H1 (cell line): Measurements from ENCODE around the gene ANKRD26. TPM values are rescaled to one million over a fixed set of nuclear protein-coding genes. Genes with fewer than 3 reads are reported as not detected.

Experiments
- CTCF ChIA-PET: fragments of 300-600 bp; sonication (Branson Sonifier 250); formaldehyde crosslinking; loops from one replicate; lab custom pipeline; 2021; ENCODE audit not compliant: partially characterized antibody; lab: Charles Lee
- POLR2A ChIA-PET: fragments of 300-600 bp; sonication (Branson Sonifier 250); formaldehyde crosslinking; loops from one replicate; lab custom pipeline; 2021; ENCODE audit warnings: inconsistent platforms; ENCODE audit not compliant: partially characterized antibody; lab: Charles Lee
- DNase-seq, 2 experiments: peaks; one replicate each; pipeline versions ENCODE4 v3.0.0 to v3.0.0-alpha.2; 2010 to 2022; ENCODE audit warnings: low spot score in 2 of 2, low read depth in 1 of 2, mixed read lengths in 1 of 2
- FAIRE-seq: peaks from 2 replicates; lab custom pipeline; 2011; peaks lifted over from hg19 to GRCh38; lab: Jason Lieb, UNC
- H2AFZ ChIP-seq: 2 replicates; pipeline ENCODE4 v1.8.1; 2012; ENCODE audit warnings: low read length, inconsistent platforms
- H2AK5ac ChIP-seq: 2 replicates; pipeline ENCODE4 v1.6.1; 2013; ENCODE audit warnings: low read depth, low read length
- H2BK120ac ChIP-seq: replicated peaks from 2 replicates; pipeline ENCODE3; 2013; ENCODE audit warnings: low read depth, low read length, inconsistent platforms
- H2BK12ac ChIP-seq: 2 replicates; pipeline ENCODE4 v1.6.1; 2013; ENCODE audit warnings: low read depth, low read length
- H2BK15ac ChIP-seq: 2 replicates; pipeline ENCODE4 v1.6.1; 2013; ENCODE audit warnings: low read length
- H2BK20ac ChIP-seq: 2 replicates; pipeline ENCODE4 v1.6.1; 2013; ENCODE audit warnings: low read length
- H2BK5ac ChIP-seq: 2 replicates; pipeline ENCODE4 v1.6.1; 2013; ENCODE audit warnings: low read depth, low read length
- H3K14ac ChIP-seq: 2 replicates; pipeline ENCODE4 v1.6.1; 2013; ENCODE audit warnings: inconsistent platforms; ENCODE audit not compliant: insufficient read length
- H3K18ac ChIP-seq: 2 replicates; pipeline ENCODE4 v1.6.1; 2013; ENCODE audit warnings: low read length; ENCODE audit errors: extremely low read depth
- H3K23ac ChIP-seq: 2 replicates; pipeline ENCODE4 v1.6.1; 2013; ENCODE audit warnings: inconsistent platforms; ENCODE audit not compliant: insufficient read length
- H3K23me2 ChIP-seq: 2 replicates; pipeline ENCODE4 v1.6.1; 2013; ENCODE audit warnings: low read depth, low read length
- H3K27ac ChIP-seq: 2 replicates; pipeline ENCODE4 v1.6.1; 2011; ENCODE audit warnings: low read depth, low read length, inconsistent platforms
- H3K27me3 ChIP-seq, 4 experiments: replicated peaks in 1 of 4; 1 replicate in 1 of 4; 2 replicates in 3 of 4; pipeline versions ENCODE4 v1.6.1 to v1.8.1; 2011 to 2013; ENCODE audit warnings: low read length in 3 of 4, mild to moderate bottlenecking in 3 of 4, inconsistent platforms in 2 of 4, mixed read lengths in 2 of 4, moderate library complexity in 1 of 4; ENCODE audit not compliant: control insufficient read depth in 3 of 4, insufficient read depth in 3 of 4; ENCODE audit errors: extremely low read depth in 1 of 4
- H3K36me3 ChIP-seq, 4 experiments: 2 replicates each; pipeline versions ENCODE4 v1.6.1 to v1.8.1; 2011 to 2013; ENCODE audit warnings: mild to moderate bottlenecking in 4 of 4, low read length in 3 of 4, moderate library complexity in 2 of 4, control low read depth in 1 of 4, inconsistent platforms in 1 of 4; ENCODE audit not compliant: insufficient read depth in 4 of 4, control insufficient read depth in 2 of 4
- H3K4ac ChIP-seq: replicated peaks from 2 replicates; pipeline ENCODE3; 2013; ENCODE audit warnings: low read length, low read depth, mixed read lengths, inconsistent platforms; ENCODE audit not compliant: insufficient read length
- H3K4me1 ChIP-seq, 4 experiments: replicated peaks in 1 of 4; 1 replicate in 1 of 4; 2 replicates in 3 of 4; pipeline versions ENCODE4 v1.6.1 to v1.8.1; 2011 to 2013; ENCODE audit warnings: low read length in 3 of 4, inconsistent platforms in 2 of 4, mixed read lengths in 1 of 4; ENCODE audit not compliant: insufficient read depth in 4 of 4, control insufficient read depth in 3 of 4
- H3K4me2 ChIP-seq, 2 experiments: 2 replicates each; pipeline versions ENCODE4 v1.6.1 to v1.8.1; 2011 to 2013; ENCODE audit warnings: low read depth in 2 of 2, low read length in 2 of 2, control low read depth in 1 of 2, inconsistent platforms in 1 of 2, mild to moderate bottlenecking in 1 of 2; ENCODE audit not compliant: insufficient read depth in 1 of 2
- H3K4me3 ChIP-seq, 4 experiments: fragments of 200-600, 300-600 bp in 1 of 4; sonication (generic), shearing (Covaris generic), sonication (Bioruptor Twin) in 1 of 4; 2 replicates each; pipeline versions ENCODE4 v1.5.1 to v1.8.1; 2011 to 2016; ENCODE audit warnings: low read length in 4 of 4, low read depth in 3 of 4, control low read depth in 2 of 4, inconsistent platforms in 2 of 4, mild to moderate bottlenecking in 2 of 4, mixed read lengths in 1 of 4, moderate library complexity in 1 of 4; ENCODE audit not compliant: insufficient read depth in 2 of 4; ENCODE audit errors: extremely low read depth in 1 of 4
- H3K56ac ChIP-seq: replicated peaks from 2 replicates; pipeline ENCODE3; 2013; ENCODE audit warnings: low read depth, mild to moderate bottlenecking, mixed read lengths, low read length, inconsistent platforms; ENCODE audit not compliant: insufficient read length
- H3K79me1 ChIP-seq: 2 replicates; pipeline ENCODE4 v1.6.1; 2013; ENCODE audit warnings: low read depth, low read length, control low read depth
- H3K79me2 ChIP-seq, 2 experiments: 2 replicates each; pipeline versions ENCODE4 v1.6.1 to v1.8.1; 2012 to 2013; ENCODE audit warnings: low read length in 2 of 2, mild to moderate bottlenecking in 2 of 2, inconsistent platforms in 1 of 2; ENCODE audit not compliant: insufficient read depth in 2 of 2, control insufficient read depth in 1 of 2
- H3K9ac ChIP-seq, 4 experiments: replicated peaks in 1 of 4; 1 replicate in 1 of 4; 2 replicates in 3 of 4; pipeline versions ENCODE4 v1.6.1 to v1.8.1; 2011 to 2013; ENCODE audit warnings: low read depth in 3 of 4, low read length in 3 of 4, control low read depth in 2 of 4, mild to moderate bottlenecking in 2 of 4, moderate library complexity in 2 of 4, inconsistent platforms in 1 of 4; ENCODE audit errors: extremely low read depth in 1 of 4
- H3K9me3 ChIP-seq, 2 experiments: 2 replicates each; pipeline versions ENCODE4 v1.6.1 to v1.8.1; 2012 to 2013; ENCODE audit warnings: mild to moderate bottlenecking in 2 of 2, moderate library complexity in 2 of 2, control low read depth in 1 of 2, inconsistent platforms in 1 of 2, low read depth in 1 of 2, low read length in 1 of 2, mixed read lengths in 1 of 2; ENCODE audit not compliant: insufficient read depth in 2 of 2
- H4K20me1 ChIP-seq, 2 experiments: replicated peaks in 1 of 2; 2 replicates each; pipeline versions ENCODE3 to v1.8.1; 2011 to 2013; ENCODE audit warnings: inconsistent platforms in 2 of 2, low read length in 2 of 2, mild to moderate bottlenecking in 1 of 2; ENCODE audit not compliant: insufficient read depth in 2 of 2, control insufficient read depth in 1 of 2
- H4K5ac ChIP-seq: 2 replicates; pipeline ENCODE4 v1.6.1; 2013; ENCODE audit warnings: low read length, low read depth, mixed read lengths, inconsistent platforms; ENCODE audit not compliant: insufficient read length
- H4K8ac ChIP-seq: 2 replicates; pipeline ENCODE4 v1.8.0; 2013; ENCODE audit warnings: mild to moderate bottlenecking, moderate library complexity, low read length, inconsistent platforms; ENCODE audit not compliant: insufficient read depth; ENCODE audit errors: extremely low read depth
- H4K91ac ChIP-seq: replicated peaks from 2 replicates; pipeline ENCODE3; 2013; ENCODE audit warnings: low read length, mixed read lengths, inconsistent platforms; ENCODE audit not compliant: insufficient read length
- BACH1 ChIP-seq: IDR thresholded peaks from 2 replicates; pipeline ENCODE4 v1.6.1; 2012; ENCODE audit warnings: low read length, improper control_type of control experiment
- CTBP2 ChIP-seq: IDR thresholded peaks from 2 replicates; pipeline ENCODE4 v1.7.0; 2011; ENCODE audit warnings: borderline replicate concordance, mild to moderate bottlenecking, moderate library complexity, mixed read lengths, low read length; ENCODE audit not compliant: insufficient read depth, insufficient read length
- GTF2F1 ChIP-seq: IDR thresholded peaks from 2 replicates; pipeline ENCODE4 v1.6.1; 2012; ENCODE audit warnings: low read depth, low read length, improper control_type of control experiment, borderline replicate concordance
- JUND ChIP-seq: IDR thresholded peaks from 2 replicates; pipeline ENCODE4 v1.6.1; 2011; ENCODE audit warnings: mild to moderate bottlenecking, improper control_type of control experiment, low read length
- SAP30 ChIP-seq: fragments of 300-600 bp; sonication (generic); IDR thresholded peaks from 2 replicates; pipeline ENCODE4 v1.7.1; 2012; ENCODE audit warnings: low read length, moderate library complexity, mild to moderate bottlenecking, inconsistent platforms; ENCODE audit not compliant: insufficient read depth, insufficient replicate concordance
- WGBS, 2 experiments: shearing (Covaris generic) in 1 of 2; methylation state at CpG; one replicate each; pipeline versions ENCODE4 v1.1.6 to v1.1.7; 2013 to 2015; ENCODE audit warnings: low lambda C conversion rate in 2 of 2, mixed read lengths in 2 of 2, inconsistent platforms in 1 of 2, low coverage in 1 of 2, missing lambda C conversion rate in 1 of 2; ENCODE audit not compliant: insufficient replicate concordance in 2 of 2, insufficient coverage in 1 of 2, insufficient read length in 1 of 2; ENCODE audit errors: extremely low coverage in 1 of 2, missing lambda C conversion rate in 1 of 2; 5-methylcytosine and 5-hydroxymethylcytosine counted together
- long read RNA-seq, 2 experiments: library from RNA in 1 of 2; library from capped mRNA in 1 of 2; stranded (forward); transcript quantifications; one replicate each; pipeline ENCODE4 v2.0.0, GENCODE V29; 2021; ENCODE audit warnings: inconsistent platforms in 1 of 2
- polyA minus RNA-seq, 3 experiments: library from RNA; depleted of rRNA, polyadenylated mRNA; stranded (reverse); fragments of >200 nt; gene quantifications; 1 replicate in 2 of 3; 2 replicates in 1 of 3; pipeline ENCODE4 v1.2.3, GENCODE V29; 2011
- polyA plus RNA-seq, 7 experiments: library from polyadenylated mRNA; depleted of rRNA in 3 of 7; stranded (reverse) in 5 of 7; unstranded in 2 of 7; fragments of >200 nt in 5 of 7; fragments of 200-250 nt in 2 of 7; gene quantifications; 1 replicate in 5 of 7; 2 replicates in 1 of 7; 4 replicates in 1 of 7; pipeline versions ENCODE4 v1.2.1 to v1.2.3, GENCODE V29; 2011 to 2013; ENCODE audit warnings: missing spikeins in 2 of 7, mixed read lengths in 2 of 7
- total RNA-seq: library from RNA; stranded (reverse); fragmentation: NEBNext Ultra II Directional; extraction: Animal tissue kit (Norgen Biotek cat#: 25700); gene quantifications from 2 replicates; pipeline ENCODE4 v1.2.1, GENCODE V29; 2021
- TF ChIP-seq, protein P1 (sequence below): IDR thresholded peaks from 2 replicates; pipeline ENCODE4 v1.6.1; 2011; ENCODE audit warnings: low read length, improper control_type of control experiment

Gene ANKRD26
- total RNA-seq (7.0 and 8.8 TPM in 2 replicates), polyA plus RNA-seq (2011; rRNA removed) (0.66 and 1.3 TPM in 2 replicates), polyA minus RNA-seq (2011; rRNA and poly(A)+ RNA removed) (1.7 and 5.8 TPM in 2 replicates)
- polyA plus RNA-seq (2011; cell fraction: cytosol; rRNA removed), result 1.2 TPM
- polyA plus RNA-seq (2011; cell fraction: nucleus; rRNA removed), result 1.0 TPM
- polyA plus RNA-seq (2012, experiment 1 of 2), result 3.4 to 7.4 TPM (median 3.7 TPM) in 4 replicates
- polyA plus RNA-seq (2012, experiment 2 of 2), result 0.18 TPM
- polyA plus RNA-seq (2013, experiment 1 of 2), result 12.5 TPM
- polyA plus RNA-seq (2013, experiment 2 of 2), result 11.8 TPM
- 2.0 TPM for polyA minus RNA-seq (2011; cell fraction: cytosol; rRNA and poly(A)+ RNA removed)
- polyA minus RNA-seq (2011; cell fraction: nucleus; rRNA and poly(A)+ RNA removed), result 10.9 TPM
- long read RNA-seq, experiment 1, partial matches to known transcripts, result 3 of 7 reads
- long read RNA-seq, experiment 1, other reads (novel, unspliced or antisense), result 4 of 7 reads
- long read RNA-seq, experiment 2, partial matches to known transcripts, result 0 of 2 reads
- long read RNA-seq, experiment 2, other reads (novel, unspliced or antisense), result 2 of 2 reads

DNA sequence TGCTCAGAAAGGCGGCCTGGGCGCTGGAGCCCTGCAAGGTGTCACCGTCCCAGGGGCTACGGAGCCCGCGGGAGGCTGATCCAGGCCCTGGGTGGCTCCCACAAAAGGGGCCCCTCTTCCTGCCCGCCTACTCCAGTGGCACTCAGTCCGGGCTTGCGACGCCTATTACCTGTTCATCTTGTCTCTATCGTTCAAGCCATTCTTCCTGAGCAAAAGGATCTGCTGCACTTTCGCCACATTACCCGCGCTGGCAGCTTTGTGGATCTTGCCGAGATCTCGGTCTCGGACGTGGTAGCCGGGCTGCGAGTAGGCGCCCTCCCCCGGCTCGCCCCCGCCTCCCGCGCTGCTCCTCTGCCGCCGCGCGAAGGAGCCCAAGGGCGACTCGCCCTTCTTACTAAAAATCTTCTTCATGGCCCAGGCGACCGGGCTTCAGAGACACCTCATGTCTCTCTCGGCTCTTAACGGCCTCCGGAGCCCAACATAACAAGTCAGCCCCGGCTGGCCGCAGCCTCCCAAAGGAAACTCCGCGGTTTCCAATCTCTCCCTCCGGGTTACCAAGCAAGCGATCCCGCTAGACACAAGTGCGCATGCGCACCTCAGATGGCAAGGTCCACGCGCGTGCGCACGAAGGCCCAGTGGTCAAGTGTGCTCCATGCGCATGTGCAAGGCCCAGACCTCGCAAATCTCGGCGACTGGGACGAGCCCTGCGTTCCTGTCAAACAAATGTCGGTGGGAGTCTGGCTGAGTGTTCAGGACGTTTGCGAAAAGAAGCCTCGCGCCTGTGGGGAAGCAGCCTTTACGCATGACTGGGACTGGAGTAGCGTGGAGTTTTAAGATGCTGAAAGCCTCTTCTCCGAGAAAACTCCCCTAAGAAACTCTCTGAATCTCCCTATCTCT is at the start of gene ANKRD26:
TSS of gene ANKRD26 (minus strand) at position 579 of the 897 bp plus-strand sequence. CDS start at position 411, 168 bp downstream.
- Histone ChIP-seq H4K8ac (peak within 1 kb of the TSS; percentile 17; the same call in 1 of the 2 replicates), H4K20me1 (no peaks in the 10 kb centered on the region), H3K9ac (peak within 1 kb of the TSS in 3 of 4 experiments; percentile 65 to 78 (median 76); a peak in 6 of 7 replicates), H3K27ac (peak within 1 kb of the TSS; percentile 67; the same call in 1 of the 2 replicates), H3K4me2 (peak within 1 kb of the TSS; percentile 71 to 96), H4K91ac (no peak within 1 kb of the TSS), H3K36me3 (no peaks in the 10 kb centered on the region; a peak in 1 of 8 replicates), H3K14ac (no peak within 1 kb of the TSS), H3K79me1 (no peaks in the 10 kb centered on the region; the same call in 1 of the 2 replicates), H3K9me3 (no peaks in the 10 kb centered on the region), H3K4me3 (peak within 1 kb of the TSS; percentile 66 to 95 (median 74)), H4K5ac (peak within 1 kb of the TSS; percentile 75), H2BK120ac (no peak within 1 kb of the TSS), H2BK15ac (no peak within 1 kb of the TSS), H2BK20ac (no peak within 1 kb of the TSS), H3K18ac (peak within 1 kb of the TSS; percentile 87), H3K4me1 (peaks cover 0 to 4% (median 0%) of the 10 kb centered on the region in 4 experiments; a peak in 2 of 7 replicates), H2BK5ac (0 out of 2 replicates have a peak within 1 kb of the TSS, but pooled peaks have one; percentile 8), H2AK5ac (no peak within 1 kb of the TSS), H3K79me2 (no peaks in the 10 kb centered on the region), H3K27me3 (no peaks in the 10 kb centered on the region), H2AFZ (peak within 1 kb of the TSS; percentile 93), H3K4ac (peak within 1 kb of the TSS; percentile 32), H3K56ac (no peak within 1 kb of the TSS), H2BK12ac (no peak within 1 kb of the TSS), H3K23me2 (peaks cover 3% of the 10 kb centered on the region; the same call in 1 of the 2 replicates), H3K23ac (no peak within 1 kb of the TSS)
- 5% methylated on average over 50 of the region's 65 CpGs; no CpG with 5 or more reads in 1 of the 2 experiments for WGBS, 2 experiments
- ChIA-PET POLR2A (interaction anchor here (1.3 to 1.6 kb wide), 4 partner anchors 10 to 54 kb away, joined by 3 to 5 read pairs (median 3); partner anchors contain the start of gene YME1L1), CTCF (interaction anchor here (0.8 to 1.4 kb wide), 4 partner anchors 9 to 257 kb away, joined by 3 to 4 read pairs (median 4); no protein-coding TSS in a partner anchor)
- FAIRE-seq (peak; percentile 63), DNase-seq (peak; percentile 93 to 97)
- no peak for TF ChIP-seq JUND
- no peak for TF ChIP-seq SAP30
- TF ChIP-seq CTBP2, result no peak
- TF ChIP-seq GTF2F1, result no peak
- TF ChIP-seq, protein P1, sequence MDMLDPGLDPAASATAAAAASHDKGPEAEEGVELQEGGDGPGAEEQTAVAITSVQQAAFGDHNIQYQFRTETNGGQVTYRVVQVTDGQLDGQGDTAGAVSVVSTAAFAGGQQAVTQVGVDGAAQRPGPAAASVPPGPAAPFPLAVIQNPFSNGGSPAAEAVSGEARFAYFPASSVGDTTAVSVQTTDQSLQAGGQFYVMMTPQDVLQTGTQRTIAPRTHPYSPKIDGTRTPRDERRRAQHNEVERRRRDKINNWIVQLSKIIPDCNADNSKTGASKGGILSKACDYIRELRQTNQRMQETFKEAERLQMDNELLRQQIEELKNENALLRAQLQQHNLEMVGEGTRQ, result no peak
- TF ChIP-seq BACH1, result 0 out of 2 replicates have a peak, but pooled peaks have one; percentile 37
